Islet of Langerhans (tissue), 1 donor: Measurements from ENCODE around the gene MAP2K4.
"Not testable (repeated sequence)": the region's sequence is repeated elsewhere in the genome, so short reads cannot be mapped to it uniquely, and the experiment has no call there.

Source experiments
- FAIRE-seq: peaks from one replicate; lab custom pipeline; 2011; peaks lifted over from hg19 to GRCh38; lab: Jason Lieb, UNC

Gene MAP2K4

DNA sequence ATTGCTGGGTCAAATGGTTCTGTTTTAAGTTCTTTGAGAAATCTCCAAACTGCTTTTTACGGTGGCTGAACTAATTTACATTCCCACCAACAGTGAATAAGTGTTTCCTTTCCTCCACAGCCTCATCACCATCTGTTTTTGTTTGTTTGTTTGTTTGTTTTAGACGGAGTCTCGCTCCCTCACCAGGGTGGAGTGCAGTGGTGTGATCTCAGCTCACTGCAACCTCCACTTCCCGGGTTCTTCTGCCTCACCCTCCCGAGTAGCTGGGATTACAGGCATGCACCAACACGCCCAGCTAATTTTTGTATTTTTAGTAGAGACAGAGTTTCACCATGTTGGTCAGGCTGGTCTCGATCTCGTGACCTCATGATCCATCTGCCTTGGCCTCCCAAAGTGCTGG lies 141.5 kb downstream of the MAP2K4 start:
- FAIRE-seq = not testable (repeated sequence)

DNA sequence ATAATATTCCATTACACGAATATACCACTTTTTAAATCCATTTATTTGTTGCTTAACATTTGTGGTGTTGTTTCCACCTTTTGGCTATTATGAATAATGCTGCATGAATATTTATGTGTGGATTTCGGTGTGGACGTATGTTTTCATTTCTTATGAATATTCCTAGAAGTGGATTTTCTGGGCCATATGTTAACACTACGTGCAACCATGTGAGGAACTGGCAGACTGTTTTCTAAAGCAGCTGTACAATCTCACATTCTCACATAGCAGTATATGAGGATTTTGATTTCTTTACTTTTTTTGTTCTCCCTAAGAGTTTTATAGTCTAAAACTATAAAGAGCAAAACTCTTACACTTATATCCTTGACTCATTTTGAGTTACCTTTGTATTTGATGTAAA lies 143.4 kb downstream of the MAP2K4 start:
- no peak for FAIRE-seq

DNA sequence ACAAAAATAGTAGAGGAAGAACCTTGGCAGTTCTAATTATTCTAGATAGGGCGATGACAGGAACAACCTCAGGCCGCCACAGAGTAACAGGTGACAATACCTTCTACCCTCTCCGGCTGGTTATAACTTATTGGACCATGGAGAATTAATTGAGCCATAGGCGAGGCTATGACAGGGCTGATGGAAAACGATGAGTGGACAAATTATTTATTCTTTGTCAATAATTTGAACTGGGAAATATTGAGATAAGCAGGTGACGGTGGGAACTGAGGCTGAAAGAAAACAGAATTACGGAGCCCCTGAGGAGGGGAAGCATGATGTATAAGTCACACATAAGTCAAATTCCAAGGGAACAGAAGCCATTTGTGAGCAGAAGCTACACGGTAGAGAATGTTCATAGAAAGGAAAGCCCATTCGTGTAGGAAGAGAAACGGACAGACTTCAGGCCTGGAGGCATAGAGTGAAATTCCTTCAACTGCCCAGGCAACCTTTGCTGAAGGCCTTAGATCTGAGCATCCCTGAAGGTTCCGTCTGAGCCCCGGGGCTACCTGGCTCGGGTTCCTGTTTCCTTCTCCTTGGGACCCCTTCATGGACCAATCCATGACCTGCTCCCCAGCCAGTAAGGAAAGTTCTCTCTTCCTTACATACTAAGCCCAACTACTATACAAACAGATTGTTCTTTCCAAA lies 158.1 kb downstream of the MAP2K4 start:
- FAIRE-seq = no peak

DNA sequence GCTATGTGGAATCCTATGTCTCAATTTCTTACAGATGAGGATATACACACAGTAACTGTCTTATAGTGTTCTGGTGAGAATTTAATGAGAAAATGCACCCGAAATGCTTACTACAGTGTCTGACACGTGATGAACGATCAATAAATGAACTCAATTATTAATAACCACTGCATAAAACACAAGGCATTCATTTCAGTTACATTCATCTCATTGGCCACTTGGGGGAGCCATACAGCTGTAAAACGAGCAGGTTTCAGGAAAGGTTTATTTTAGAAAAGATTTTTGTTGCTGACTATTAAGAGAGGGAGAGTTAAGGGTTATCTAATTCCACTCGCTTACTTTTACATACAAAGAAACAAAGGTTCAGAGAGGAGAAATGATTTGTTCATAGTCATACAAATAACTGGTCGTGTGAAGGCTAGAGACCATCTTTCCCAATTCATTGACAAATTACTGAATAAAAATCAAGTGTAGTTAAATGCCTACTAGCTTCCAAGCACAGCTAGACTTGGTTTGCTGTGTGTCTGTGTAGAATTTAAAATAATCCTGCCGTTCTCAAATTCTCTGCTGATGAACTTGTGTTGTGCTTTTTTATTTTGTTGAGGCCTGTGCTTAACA lies 160.1 kb downstream of the MAP2K4 start:
- peak; percentile 98 for FAIRE-seq

DNA sequence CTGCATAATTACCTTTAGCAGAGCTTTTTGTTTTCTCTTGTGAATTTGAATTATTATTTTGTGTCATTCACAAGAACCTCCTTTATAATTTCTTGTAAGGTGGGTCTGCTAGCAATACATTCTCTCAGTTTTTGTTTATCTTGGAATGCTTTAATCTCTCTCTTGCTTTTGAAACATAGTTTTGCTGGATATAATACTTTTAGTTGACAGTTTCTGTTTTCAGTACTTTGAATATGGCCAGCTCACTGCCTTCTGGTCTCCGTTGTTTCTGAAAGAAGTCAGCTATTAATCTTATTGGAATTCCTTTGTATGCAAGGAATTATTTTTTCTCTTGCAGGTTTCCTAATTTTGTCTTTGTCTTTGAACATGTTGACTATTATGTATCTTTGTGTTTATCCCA lies 167.0 kb downstream of the MAP2K4 start:
- no peak for FAIRE-seq

DNA sequence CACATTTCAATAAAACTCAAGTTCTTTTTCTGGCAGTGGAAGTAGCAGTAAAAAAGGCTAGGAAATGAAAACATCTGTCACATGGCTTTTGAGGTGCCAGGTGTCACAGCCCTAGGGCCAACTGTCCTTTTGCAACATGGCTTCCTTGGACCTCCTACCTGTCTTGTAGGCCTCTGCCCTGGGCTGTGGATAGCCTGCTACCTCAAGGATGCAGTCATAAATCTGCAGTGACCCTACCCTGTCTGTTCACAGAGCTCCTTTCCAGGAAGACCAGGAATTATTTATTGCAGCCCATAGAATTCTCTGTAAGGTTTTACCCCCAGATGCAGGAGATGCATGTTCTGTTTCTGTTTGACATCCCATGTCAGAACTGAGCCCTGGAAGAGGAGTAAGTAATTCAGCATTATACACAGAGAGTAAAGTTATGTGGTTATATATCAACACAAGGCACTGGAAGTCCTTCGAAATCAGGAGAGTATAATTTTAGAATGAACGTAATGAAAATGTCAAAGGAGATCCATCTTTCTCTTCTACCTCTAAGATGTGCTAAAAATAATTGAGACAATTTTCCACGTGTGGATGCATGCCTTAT lies 172.6 kb downstream of the MAP2K4 start:
- FAIRE-seq = no peak
